ENCODE data around the gene LRRC71. TPM values are rescaled to one million over a fixed set of nuclear protein-coding genes. Genes with fewer than 3 reads are reported as not detected.

Gene LRRC71
- total RNA-seq, 1 donor from 2014 or later: 0.40 TPM

- DNase-seq (ENCODE audit: low read depth, low spot score): no peak
Observed at GRCh38 chr1:156945881-156946661, 25.6 kb downstream of the LRRC71 start.

- DNase-seq (ENCODE audit: low read depth, low spot score): no peak
Observed at GRCh38 chr1:156947127-156947526, 26.7 kb downstream of the LRRC71 start.

GRCh38 chr1:156947818-156948525 lies 27.5 kb downstream of the LRRC71 start:
- no peak for DNase-seq (ENCODE audit: low read depth, low spot score)

GRCh38 chr1:156948708-156949107 lies 28.3 kb downstream of the LRRC71 start:
- DNase-seq (ENCODE audit: low read depth, low spot score): no peak

- no peak for DNase-seq (ENCODE audit: low read depth, low spot score)
Observed at GRCh38 chr1:156949127-156949526, 28.7 kb downstream of the LRRC71 start.

GRCh38 chr1:156951371-156951770 lies 30.9 kb downstream of the LRRC71 start:
- no peak for DNase-seq (ENCODE audit: low read depth, low spot score)

GRCh38 chr1:156953571-156953970 lies 33.1 kb downstream of the LRRC71 start:
- DNase-seq (ENCODE audit: low read depth, low spot score): no peak

- DNase-seq (ENCODE audit: low read depth, low spot score): no peak
Observed at GRCh38 chr1:156956333-156956732, 35.9 kb downstream of the LRRC71 start.

GRCh38 chr1:156957634-156958033 lies 37.2 kb downstream of the LRRC71 start:
- DNase-seq (ENCODE audit: low read depth, low spot score): no peak

- DNase-seq (ENCODE audit: low read depth, low spot score): no peak
Observed at GRCh38 chr1:156958247-156958714, 37.8 kb downstream of the LRRC71 start.

- DNase-seq (ENCODE audit: low read depth, low spot score): no peak
Observed at GRCh38 chr1:156959414-156959813, 39.0 kb downstream of the LRRC71 start.

- no peak for DNase-seq (ENCODE audit: low read depth, low spot score)
Observed at GRCh38 chr1:156959925-156960324, 39.5 kb downstream of the LRRC71 start.

GRCh38 chr1:156961709-156962108 lies 41.3 kb downstream of the LRRC71 start:
- DNase-seq (ENCODE audit: low read depth, low spot score): no peak

GRCh38 chr1:156963621-156964020 lies 43.2 kb downstream of the LRRC71 start:
- DNase-seq (ENCODE audit: low read depth, low spot score): no peak

- no peak for DNase-seq (ENCODE audit: low read depth, low spot score)
Observed at GRCh38 chr1:156964441-156964840, 44.0 kb downstream of the LRRC71 start.

- no peak for DNase-seq (ENCODE audit: low read depth, low spot score)
Observed at GRCh38 chr1:156969496-156969895, 49.1 kb downstream of the LRRC71 start.

- DNase-seq (ENCODE audit: low read depth, low spot score): no peak
Observed at GRCh38 chr1:156970017-156970416, 49.6 kb downstream of the LRRC71 start.

GRCh38 chr1:156973417-156973816 lies 53.0 kb downstream of the LRRC71 start:
- no peak for DNase-seq (ENCODE audit: low read depth, low spot score)

- no peak for DNase-seq (ENCODE audit: low read depth, low spot score)
Observed at GRCh38 chr1:156975084-156975483, 54.7 kb downstream of the LRRC71 start.

GRCh38 chr1:156980551-156980950 lies 60.1 kb downstream of the LRRC71 start:
- no peak for DNase-seq (ENCODE audit: low read depth, low spot score)
